NB4 (cell line): ENCODE measurements around the gene PAPOLA.

Experiments
- MYC ChIP-seq: IDR thresholded peaks from 2 replicates; pipeline ENCODE4 v1.6.1; 2011; ENCODE audit warnings: low read depth, low read length
- POLR2A ChIP-seq: IDR thresholded peaks from 2 replicates; pipeline ENCODE4 v1.6.1; 2011; ENCODE audit warnings: mild to moderate bottlenecking; ENCODE audit not compliant: insufficient read length; ENCODE audit errors: extremely low read depth
- TF ChIP-seq, protein P1 (sequence below): IDR thresholded peaks from one replicate; pipeline ENCODE4 v1.5.1; 2012; ENCODE audit warnings: low read depth, low read length
- TF ChIP-seq, protein P2 (sequence below): IDR thresholded peaks from 2 replicates; pipeline ENCODE4 v1.6.1; 2011; ENCODE audit warnings: low read depth, low read length

DNA sequence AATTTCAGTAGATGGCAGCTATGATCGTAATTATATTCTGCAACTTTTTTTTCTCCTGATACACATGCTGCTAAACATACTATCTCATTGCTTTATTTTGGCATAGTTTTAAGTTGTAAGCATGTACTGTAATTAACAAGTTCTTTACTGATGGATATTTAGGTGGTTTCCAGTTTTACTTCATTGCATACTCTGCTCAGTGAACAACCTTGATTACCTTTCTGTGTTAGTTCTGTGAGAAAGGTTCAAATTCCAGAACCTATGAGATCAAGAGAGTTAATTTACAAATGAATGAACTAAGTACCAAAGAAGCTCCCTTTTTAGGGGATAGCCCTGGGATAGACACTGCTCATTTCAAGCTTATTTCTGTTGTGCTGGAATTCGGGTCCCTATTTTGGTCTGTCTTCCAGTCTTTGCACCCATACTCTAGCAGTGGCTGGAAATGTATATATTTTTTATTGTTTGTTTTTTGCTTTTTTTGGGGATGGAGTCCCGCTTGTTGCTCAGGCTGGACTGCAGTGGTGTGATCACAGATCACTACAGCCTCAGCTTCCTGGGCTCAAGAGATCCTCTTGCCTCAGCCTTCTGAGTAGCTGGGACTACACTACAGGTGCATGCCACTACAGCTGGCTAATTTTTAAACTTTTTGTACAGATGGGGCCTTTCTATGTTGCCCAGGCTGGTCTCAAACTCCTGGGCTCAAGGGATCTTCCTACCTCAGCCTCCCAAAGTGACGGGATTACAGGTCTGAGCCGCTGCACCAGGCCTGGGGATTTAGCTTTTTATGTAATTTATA is 10.6 kb downstream of the PAPOLA start:
- TF ChIP-seq, protein P1, sequence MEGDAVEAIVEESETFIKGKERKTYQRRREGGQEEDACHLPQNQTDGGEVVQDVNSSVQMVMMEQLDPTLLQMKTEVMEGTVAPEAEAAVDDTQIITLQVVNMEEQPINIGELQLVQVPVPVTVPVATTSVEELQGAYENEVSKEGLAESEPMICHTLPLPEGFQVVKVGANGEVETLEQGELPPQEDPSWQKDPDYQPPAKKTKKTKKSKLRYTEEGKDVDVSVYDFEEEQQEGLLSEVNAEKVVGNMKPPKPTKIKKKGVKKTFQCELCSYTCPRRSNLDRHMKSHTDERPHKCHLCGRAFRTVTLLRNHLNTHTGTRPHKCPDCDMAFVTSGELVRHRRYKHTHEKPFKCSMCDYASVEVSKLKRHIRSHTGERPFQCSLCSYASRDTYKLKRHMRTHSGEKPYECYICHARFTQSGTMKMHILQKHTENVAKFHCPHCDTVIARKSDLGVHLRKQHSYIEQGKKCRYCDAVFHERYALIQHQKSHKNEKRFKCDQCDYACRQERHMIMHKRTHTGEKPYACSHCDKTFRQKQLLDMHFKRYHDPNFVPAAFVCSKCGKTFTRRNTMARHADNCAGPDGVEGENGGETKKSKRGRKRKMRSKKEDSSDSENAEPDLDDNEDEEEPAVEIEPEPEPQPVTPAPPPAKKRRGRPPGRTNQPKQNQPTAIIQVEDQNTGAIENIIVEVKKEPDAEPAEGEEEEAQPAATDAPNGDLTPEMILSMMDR: no peak
- TF ChIP-seq, protein P2, sequence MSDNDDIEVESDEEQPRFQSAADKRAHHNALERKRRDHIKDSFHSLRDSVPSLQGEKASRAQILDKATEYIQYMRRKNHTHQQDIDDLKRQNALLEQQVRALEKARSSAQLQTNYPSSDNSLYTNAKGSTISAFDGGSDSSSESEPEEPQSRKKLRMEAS: no peak
- TF ChIP-seq POLR2A (no peak), MYC (no peak)
